ENCODE data around the gene CBX8. TPM values are rescaled to one million over a fixed set of nuclear protein-coding genes. Genes with fewer than 3 reads are reported as not detected.

Gene CBX8
- total RNA-seq, 1 experiment from 2014 or later = 22.8 TPM

- in situ Hi-C loops (cut with HindIII; ENCODE audit: low pct_unique_long_range_greater_than_20kb, low sequenced_read_pairs) = no loop called here
These were observed 13.5 kb upstream of the CBX8 start for GRCh38 chr17:79810130-79811010.

GRCh38 chr17:79809530-79810129 is 12.8 kb upstream of the CBX8 start:
- DNase-seq (ENCODE audit: low read depth) = no peak
- in situ Hi-C loops (cut with HindIII; ENCODE audit: low pct_unique_long_range_greater_than_20kb, low sequenced_read_pairs) = no loop called here

More at GRCh38 chr17:79810130-79811010, 13.5 kb upstream of the CBX8 start:
- DNase-seq (ENCODE audit: low read depth) = peak; percentile 75

DNA sequence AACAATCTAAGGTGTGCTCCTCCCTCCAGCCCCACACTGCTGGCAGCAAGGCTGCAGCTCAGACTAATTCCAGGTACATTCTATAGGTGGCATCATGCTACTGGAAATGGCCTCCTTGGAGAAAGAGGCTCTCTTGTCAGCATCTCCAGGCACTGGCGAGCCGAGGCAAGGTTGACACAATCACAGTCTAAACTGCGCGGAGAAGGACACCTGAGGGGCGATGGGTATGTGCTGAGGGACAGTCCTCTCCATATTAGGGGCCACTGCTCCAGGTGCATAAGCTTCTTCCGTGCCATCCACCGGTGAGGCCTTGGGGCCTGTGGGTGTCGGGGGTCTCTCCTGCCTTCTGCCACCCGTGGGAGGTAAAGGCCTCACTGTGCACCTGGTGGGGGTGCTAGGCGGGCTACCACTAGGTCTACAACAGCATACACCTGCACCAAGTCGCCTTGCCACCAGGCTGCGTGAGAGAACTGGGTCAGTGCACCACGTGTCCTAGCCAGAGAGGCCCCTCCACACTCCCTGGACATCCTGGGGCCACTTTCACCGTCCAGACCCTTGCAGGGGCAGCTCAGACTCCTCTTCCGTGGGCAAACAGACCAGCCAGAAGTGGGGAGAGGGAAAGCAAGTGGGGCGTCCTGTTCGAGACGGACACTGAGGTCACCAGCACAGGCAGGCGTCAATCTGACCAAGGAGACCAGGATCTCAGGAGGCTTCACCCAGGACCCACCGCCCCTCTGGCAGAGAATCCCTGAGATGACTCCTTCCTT is 12.1 kb upstream of the CBX8 start:
- in situ Hi-C loops (cut with HindIII; ENCODE audit: low pct_unique_long_range_greater_than_20kb, low sequenced_read_pairs) = no loop called here
- peak; percentile 58 for DNase-seq (ENCODE audit: low read depth)

GRCh38 chr17:79806863-79807720 is 10.2 kb upstream of the CBX8 start:
- in situ Hi-C loops (cut with HindIII; ENCODE audit: low pct_unique_long_range_greater_than_20kb, low sequenced_read_pairs) = no loop called here
- no peak for DNase-seq (ENCODE audit: low read depth)

DNA sequence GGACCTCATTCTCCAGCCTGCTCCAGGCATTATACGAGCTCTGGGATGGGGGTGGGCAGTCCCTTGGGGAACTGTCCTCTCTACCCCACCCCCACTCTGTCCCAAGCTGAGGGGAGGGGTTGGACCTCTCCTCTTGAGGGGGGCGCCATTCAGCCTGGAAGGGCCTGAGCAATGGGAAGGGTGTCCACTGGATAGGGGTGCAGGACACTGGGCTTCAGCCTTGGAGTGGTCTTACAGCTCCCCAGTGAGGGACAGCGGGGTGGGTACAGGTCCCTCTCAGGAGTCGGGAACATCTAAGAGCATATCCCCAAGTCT is 9.5 kb upstream of the CBX8 start:
- in situ Hi-C loops (cut with HindIII; ENCODE audit: low pct_unique_long_range_greater_than_20kb, low sequenced_read_pairs) = no loop called here
- no peak for DNase-seq (ENCODE audit: low read depth)

DNA sequence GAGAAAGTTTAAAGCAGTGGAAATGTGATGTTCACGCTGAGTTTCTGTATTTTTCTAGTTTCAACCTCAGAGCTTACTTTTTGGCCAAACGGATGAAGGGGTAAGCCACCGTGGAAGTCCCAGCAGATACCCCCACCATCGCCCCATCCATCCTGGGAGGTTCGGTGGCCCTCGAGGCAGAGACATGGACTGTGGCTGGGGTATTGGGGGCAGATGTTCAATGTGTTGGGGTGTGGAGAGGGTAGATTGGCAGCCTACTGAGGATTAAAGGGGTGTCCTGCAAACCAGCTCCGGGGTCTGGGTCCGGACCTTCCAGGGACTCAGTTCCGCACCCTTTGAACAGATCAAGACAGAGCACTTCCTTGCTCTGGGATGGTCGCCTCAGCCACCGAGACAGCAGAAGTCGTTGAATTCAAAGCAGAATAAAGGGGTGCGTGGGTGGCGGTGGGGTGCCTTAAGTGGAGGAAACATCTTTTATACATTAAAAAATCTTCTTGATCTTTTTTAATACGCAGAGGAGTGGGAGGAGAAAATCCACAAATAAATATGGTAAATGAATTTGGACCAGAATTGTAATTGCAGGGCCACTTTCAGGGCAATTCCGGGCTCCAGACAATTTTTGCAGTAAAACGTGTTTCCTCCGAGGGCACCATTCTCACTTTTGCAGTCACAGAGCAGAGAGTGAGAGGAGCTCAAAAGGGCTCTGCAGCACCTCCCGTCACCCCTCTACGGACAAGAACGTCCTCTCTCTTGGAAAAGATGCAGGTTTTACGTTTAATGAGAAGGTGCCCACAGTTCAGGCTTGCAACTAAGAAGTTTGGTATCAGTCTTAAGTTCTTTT is 8.2 kb upstream of the CBX8 start:
- in situ Hi-C loops (cut with HindIII; ENCODE audit: low pct_unique_long_range_greater_than_20kb, low sequenced_read_pairs) = no loop called here
- DNase-seq (ENCODE audit: low read depth) = no peak

DNA sequence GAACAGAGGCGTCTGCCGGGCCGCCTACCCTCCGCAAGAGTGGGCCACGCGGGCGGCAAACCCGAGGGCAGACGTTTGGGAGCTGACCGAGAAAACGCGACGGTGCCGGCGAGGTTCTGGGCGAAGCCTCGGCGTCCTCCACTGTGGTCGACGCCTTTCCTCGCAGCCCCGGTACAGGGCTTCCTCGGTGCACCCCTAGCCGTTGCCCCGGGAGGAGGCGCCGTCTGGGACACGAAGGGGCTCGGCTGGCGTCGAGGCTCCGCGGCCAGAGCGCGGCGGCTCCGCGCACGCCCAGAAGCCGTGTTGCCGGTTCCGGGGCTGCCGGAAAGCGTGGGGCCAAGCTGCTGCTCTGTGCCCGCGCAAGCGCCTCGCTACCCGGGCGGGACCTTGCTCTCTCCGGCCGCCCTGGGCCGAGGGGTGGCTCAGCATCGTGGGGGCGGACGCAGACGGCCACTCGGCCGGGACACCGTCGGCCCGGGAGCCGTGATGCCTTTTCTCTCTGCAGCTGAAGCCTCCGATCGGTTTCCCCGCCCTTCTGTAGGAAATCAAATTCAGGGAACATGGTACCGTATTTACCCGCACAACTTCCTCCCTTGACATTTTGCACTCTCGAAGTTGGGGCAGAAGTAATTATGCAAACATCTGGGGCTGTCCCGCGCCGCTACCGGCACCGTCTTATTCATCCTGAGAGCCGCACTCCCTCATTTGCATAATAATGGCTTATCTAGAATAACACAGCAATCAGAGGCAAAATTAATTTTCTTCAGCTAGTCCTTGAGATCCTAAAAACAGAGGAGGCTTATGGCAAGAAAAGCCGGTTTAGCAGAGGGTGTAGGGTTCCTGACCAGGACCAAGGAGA is 7.3 kb upstream of the CBX8 start:
- DNase-seq (ENCODE audit: low read depth) = no peak
- in situ Hi-C loops (cut with HindIII; ENCODE audit: low pct_unique_long_range_greater_than_20kb, low sequenced_read_pairs) = no loop called here

DNA sequence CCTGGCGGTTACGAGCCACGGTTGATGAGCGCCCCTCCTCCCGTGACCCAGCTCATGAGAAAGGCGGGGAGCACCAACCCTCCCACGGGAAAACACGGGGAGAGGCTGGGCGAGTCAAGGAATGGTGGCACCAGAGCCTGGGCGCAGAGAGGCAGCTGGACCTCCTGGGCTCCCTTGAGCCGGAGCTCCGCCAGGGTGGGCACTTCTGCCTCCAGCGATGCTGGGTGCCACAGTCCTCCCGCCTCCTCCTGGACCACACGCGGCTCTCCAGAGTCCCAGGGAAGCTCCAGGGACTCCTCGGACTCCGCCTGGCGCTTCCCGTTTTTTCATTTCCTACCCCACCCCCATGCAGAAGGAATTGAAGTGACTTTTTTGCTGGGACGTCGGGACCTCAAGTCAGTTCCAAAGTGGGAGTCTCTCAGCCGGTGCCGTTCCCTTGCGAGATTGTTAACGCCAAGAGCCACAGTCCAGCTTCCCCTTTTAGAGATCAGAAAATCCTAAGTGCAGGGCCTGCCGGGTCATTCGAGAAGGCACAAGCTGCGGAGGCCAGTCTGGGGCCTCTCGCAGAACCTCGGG is 6.6 kb upstream of the CBX8 start:
- in situ Hi-C loops (cut with HindIII; ENCODE audit: low pct_unique_long_range_greater_than_20kb, low sequenced_read_pairs) = no loop called here
- DNase-seq (ENCODE audit: low read depth) = no peak

DNA sequence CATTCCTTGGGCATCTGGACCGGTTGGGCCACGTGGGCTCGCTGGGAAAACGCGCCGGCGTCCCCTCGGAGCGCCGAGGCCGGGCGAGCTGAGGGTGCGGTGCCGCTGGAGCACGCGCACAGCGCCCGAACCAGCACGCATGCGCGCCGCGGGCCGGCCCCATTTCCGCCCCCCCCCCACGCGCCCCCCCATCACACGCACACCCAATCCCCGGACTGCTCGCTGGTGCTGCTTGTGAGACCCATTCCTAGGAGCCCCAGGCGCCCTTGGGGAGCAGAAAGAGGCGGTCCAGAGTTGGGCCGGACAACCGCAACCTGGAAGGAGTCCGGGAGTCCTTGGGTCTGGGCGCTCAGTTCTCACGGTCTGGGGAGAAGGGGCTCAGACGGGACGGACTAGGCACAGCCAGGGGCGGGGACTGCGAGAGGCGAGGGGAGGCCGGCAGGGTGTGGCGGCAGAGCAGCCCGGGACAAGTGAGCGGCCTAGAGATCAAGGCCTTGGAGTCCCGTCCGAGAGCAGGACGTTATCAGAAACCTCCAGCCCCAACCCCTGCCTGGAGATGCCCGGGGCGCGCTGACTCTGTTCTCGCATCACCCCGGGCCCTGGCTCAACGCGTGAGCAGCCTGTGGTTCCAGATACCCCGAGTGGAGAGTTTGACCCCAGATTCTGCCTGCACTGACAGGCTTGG is 6.0 kb upstream of the CBX8 start:
- in situ Hi-C loops (cut with HindIII; ENCODE audit: low pct_unique_long_range_greater_than_20kb, low sequenced_read_pairs) = no loop called here
- no peak for DNase-seq (ENCODE audit: low read depth)

DNA sequence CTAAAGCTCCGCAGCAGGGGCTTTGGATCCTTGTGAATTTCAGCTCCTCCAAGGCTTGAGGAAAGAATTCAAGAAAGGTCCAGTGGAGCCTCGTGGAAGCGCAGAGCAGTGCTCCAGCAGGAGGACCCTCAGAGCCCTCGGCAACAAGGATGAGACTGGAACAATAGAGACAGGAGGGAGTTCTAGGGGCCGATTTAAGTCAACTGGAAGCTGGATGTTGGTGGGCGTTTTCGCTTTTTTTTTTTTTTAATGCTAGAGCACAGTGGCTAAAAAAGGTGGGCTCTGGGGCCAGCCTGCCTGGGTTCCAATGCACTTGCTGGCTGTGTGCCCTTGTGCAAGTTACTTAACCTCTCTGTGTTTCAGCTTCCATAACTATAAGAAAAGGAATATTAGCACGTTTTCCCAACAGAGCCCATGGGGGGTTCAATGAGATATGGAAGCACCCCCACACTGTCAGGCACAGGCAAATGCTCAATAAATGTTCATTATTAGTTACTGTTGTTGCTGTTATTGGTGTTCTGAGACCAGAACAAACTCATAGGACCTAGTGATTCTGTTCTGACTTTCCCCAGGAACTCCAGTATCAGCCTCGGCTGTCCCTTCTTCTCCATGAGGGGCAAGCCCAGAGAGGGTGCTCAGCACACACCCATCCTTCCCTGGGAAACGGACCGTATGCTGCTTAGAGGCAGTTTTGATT is 5.3 kb upstream of the CBX8 start:
- in situ Hi-C loops (cut with HindIII; ENCODE audit: low pct_unique_long_range_greater_than_20kb, low sequenced_read_pairs) = no loop called here

DNA sequence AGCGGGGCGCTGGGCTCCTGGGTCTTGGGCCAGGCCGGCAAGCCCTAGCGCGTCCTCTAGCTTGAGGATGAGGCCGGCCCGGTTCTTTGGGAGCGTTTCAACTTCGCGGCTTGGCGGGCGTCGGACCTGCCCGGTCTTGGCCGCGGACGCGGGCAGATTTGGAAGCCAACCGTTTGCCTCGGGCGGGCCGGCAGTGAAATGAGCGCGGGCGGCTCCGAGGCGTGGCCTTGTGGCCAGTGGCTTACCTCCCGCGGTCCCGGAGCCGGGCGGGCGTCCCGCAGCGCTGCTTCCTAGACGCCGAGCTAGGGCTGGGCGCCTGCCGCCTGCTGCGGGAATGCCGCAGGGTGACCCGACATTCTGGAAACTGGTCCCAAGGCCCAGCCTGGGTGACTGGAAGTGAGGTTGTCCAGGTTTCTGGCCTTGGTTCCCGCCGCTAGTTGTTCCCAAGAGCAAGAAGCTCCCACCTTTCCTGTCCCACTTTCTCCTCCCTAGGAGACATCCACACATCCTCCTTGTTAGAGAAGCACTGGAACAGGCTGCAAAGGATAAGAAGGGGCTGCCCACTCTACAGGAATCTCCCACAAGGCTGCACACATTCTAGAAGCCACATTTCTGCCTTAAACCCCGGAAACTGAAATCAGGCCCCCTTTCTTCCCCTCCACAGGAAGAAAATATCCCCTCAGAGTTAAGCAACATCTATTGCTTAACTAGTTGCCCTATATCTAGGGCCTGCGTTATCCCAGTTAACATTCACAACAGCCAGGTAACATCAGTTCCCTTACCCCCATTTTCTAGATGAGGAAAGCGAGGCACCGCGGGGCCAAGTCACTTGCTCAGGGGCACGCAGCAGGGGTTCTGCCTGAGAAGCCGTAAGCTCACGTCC is 4.5 kb upstream of the CBX8 start:
- DNase-seq (ENCODE audit: low read depth) = no peak
- in situ Hi-C loops (cut with HindIII; ENCODE audit: low pct_unique_long_range_greater_than_20kb, low sequenced_read_pairs) = no loop called here

More for the DNA sequence above, 5.3 kb upstream of the CBX8 start:
- DNase-seq (ENCODE audit: low read depth) = no peak

GRCh38 chr17:79800325-79801155 is 3.7 kb upstream of the CBX8 start:
- in situ Hi-C loops (cut with HindIII; ENCODE audit: low pct_unique_long_range_greater_than_20kb, low sequenced_read_pairs) = no loop called here

GRCh38 chr17:79799538-79800324 is 2.9 kb upstream of the CBX8 start:
- in situ Hi-C loops (cut with HindIII; ENCODE audit: low pct_unique_long_range_greater_than_20kb, low sequenced_read_pairs) = no loop called here
- no peak for DNase-seq (ENCODE audit: low read depth)

More at GRCh38 chr17:79800325-79801155, 3.7 kb upstream of the CBX8 start:
- no peak for DNase-seq (ENCODE audit: low read depth)

All from Caki2 (cell line).